ENCODE measurements around the gene DSCAM.
"Not testable (repeated sequence)": the region's sequence is repeated elsewhere in the genome, so short reads cannot be mapped to it uniquely, and the experiment has no call there.

Gene DSCAM

GRCh38 chr21:40284409-40284808, 562.5 kb downstream of the DSCAM start:
- no peaks in the 10 kb centered on the region for H3K36me3 ChIP-seq (ENCODE audit: control insufficient read depth in 1 of 2, insufficient read depth in 2 of 2, low read length in 2 of 2)
- no peak overlapping the region for H3K4me3 ChIP-seq (ENCODE audit: low read depth in 1 of 2, low read length in 2 of 2)
- H3K9me3 ChIP-seq (ENCODE audit: control insufficient read depth in 1 of 2, low read length in 2 of 2), result peaks cover 3 to 11% of the 10 kb centered on the region in 2 donors
- no peak overlapping the region for H3K27ac ChIP-seq (ENCODE audit: low read depth, low read length)
- H3K4me1 ChIP-seq (ENCODE audit: control insufficient read depth in 1 of 2, insufficient read depth in 2 of 2, low read length in 2 of 2), result no peaks in the 10 kb centered on the region
- no peaks in the 10 kb centered on the region for H3K27me3 ChIP-seq (ENCODE audit: control insufficient read depth in 1 of 2, insufficient read depth in 2 of 2, low read length in 2 of 2)
- no peak overlapping the region for H3K9ac ChIP-seq (ENCODE audit: low read depth in 1 of 2, low read length in 2 of 2)

- Histone ChIP-seq H3K9me3 (ENCODE audit: control insufficient read depth in 1 of 2, low read length in 2 of 2) (peaks cover 3 to 11% of the 10 kb centered on the region in 2 donors), H3K4me3 (ENCODE audit: low read depth in 1 of 2, low read length in 2 of 2) (no peak overlapping the region), H3K27me3 (ENCODE audit: control insufficient read depth in 1 of 2, insufficient read depth in 2 of 2, low read length in 2 of 2) (no peaks in the 10 kb centered on the region), H3K36me3 (ENCODE audit: control insufficient read depth in 1 of 2, insufficient read depth in 2 of 2, low read length in 2 of 2) (no peaks in the 10 kb centered on the region), H3K4me1 (ENCODE audit: control insufficient read depth in 1 of 2, insufficient read depth in 2 of 2, low read length in 2 of 2) (no peaks in the 10 kb centered on the region), H3K27ac (ENCODE audit: low read depth, low read length) (no peak overlapping the region), H3K9ac (ENCODE audit: low read depth in 1 of 2, low read length in 2 of 2) (no peak overlapping the region)
These were observed 563.8 kb downstream of the DSCAM start for GRCh38 chr21:40282912-40283886.

- H3K9me3 ChIP-seq (ENCODE audit: control insufficient read depth in 1 of 2, low read length in 2 of 2), result peaks cover 0 to 3% of the 10 kb centered on the region in 2 donors
- no peak overlapping the region for H3K4me3 ChIP-seq (ENCODE audit: low read depth in 1 of 2, low read length in 2 of 2)
- no peak overlapping the region for H3K27ac ChIP-seq (ENCODE audit: low read depth, low read length)
- H3K27me3 ChIP-seq (ENCODE audit: control insufficient read depth in 1 of 2, insufficient read depth in 2 of 2, low read length in 2 of 2), result no peaks in the 10 kb centered on the region
- H3K9ac ChIP-seq (ENCODE audit: low read depth in 1 of 2, low read length in 2 of 2), result no peak overlapping the region
- H3K4me1 ChIP-seq (ENCODE audit: control insufficient read depth in 1 of 2, insufficient read depth in 2 of 2, low read length in 2 of 2), result no peaks in the 10 kb centered on the region
- no peaks in the 10 kb centered on the region for H3K36me3 ChIP-seq (ENCODE audit: control insufficient read depth in 1 of 2, insufficient read depth in 2 of 2, low read length in 2 of 2)
These were observed 568.6 kb downstream of the DSCAM start for GRCh38 chr21:40278345-40278744.

GRCh38 chr21:40276001-40276400, 571.0 kb downstream of the DSCAM start:
- Histone ChIP-seq H3K27ac (ENCODE audit: low read depth, low read length) (no peak overlapping the region), H3K9ac (ENCODE audit: low read depth in 1 of 2, low read length in 2 of 2) (no peak overlapping the region), H3K4me3 (ENCODE audit: low read depth in 1 of 2, low read length in 2 of 2) (no peak overlapping the region), H3K36me3 (ENCODE audit: control insufficient read depth in 1 of 2, insufficient read depth in 2 of 2, low read length in 2 of 2) (no peaks in the 10 kb centered on the region), H3K9me3 (ENCODE audit: control insufficient read depth in 1 of 2, low read length in 2 of 2) (peaks cover 0 to 3% of the 10 kb centered on the region in 2 donors), H3K4me1 (ENCODE audit: control insufficient read depth in 1 of 2, insufficient read depth in 2 of 2, low read length in 2 of 2) (no peaks in the 10 kb centered on the region), H3K27me3 (ENCODE audit: control insufficient read depth in 1 of 2, insufficient read depth in 2 of 2, low read length in 2 of 2) (no peaks in the 10 kb centered on the region)

- H3K36me3 ChIP-seq (ENCODE audit: control insufficient read depth in 1 of 2, insufficient read depth in 2 of 2, low read length in 2 of 2), result no peaks in the 10 kb centered on the region
- H3K27me3 ChIP-seq (ENCODE audit: control insufficient read depth in 1 of 2, insufficient read depth in 2 of 2, low read length in 2 of 2), result no peaks in the 10 kb centered on the region
- peaks cover 0 to under 1% of the 10 kb centered on the region in 2 donors for H3K9me3 ChIP-seq (ENCODE audit: control insufficient read depth in 1 of 2, low read length in 2 of 2)
- H3K27ac ChIP-seq (ENCODE audit: low read depth, low read length), result no peak overlapping the region
- H3K4me1 ChIP-seq (ENCODE audit: control insufficient read depth in 1 of 2, insufficient read depth in 2 of 2, low read length in 2 of 2), result no peaks in the 10 kb centered on the region
- no peak overlapping the region for H3K4me3 ChIP-seq (ENCODE audit: low read depth in 1 of 2, low read length in 2 of 2)
- H3K9ac ChIP-seq (ENCODE audit: low read depth in 1 of 2, low read length in 2 of 2), result no peak overlapping the region
These were observed 574.9 kb downstream of the DSCAM start for GRCh38 chr21:40272037-40272436.

GRCh38 chr21:40271164-40271563, 575.8 kb downstream of the DSCAM start:
- Histone ChIP-seq H3K36me3 (ENCODE audit: control insufficient read depth in 1 of 2, insufficient read depth in 2 of 2, low read length in 2 of 2) (no peaks in the 10 kb centered on the region), H3K9ac (ENCODE audit: low read depth in 1 of 2, low read length in 2 of 2) (no peak overlapping the region), H3K9me3 (ENCODE audit: control insufficient read depth in 1 of 2, low read length in 2 of 2) (no peaks in the 10 kb centered on the region), H3K27me3 (ENCODE audit: control insufficient read depth in 1 of 2, insufficient read depth in 2 of 2, low read length in 2 of 2) (no peaks in the 10 kb centered on the region), H3K4me3 (ENCODE audit: low read depth in 1 of 2, low read length in 2 of 2) (no peak overlapping the region), H3K4me1 (ENCODE audit: control insufficient read depth in 1 of 2, insufficient read depth in 2 of 2, low read length in 2 of 2) (no peaks in the 10 kb centered on the region), H3K27ac (ENCODE audit: low read depth, low read length) (no peak overlapping the region)

GRCh38 chr21:40270047-40270446, 576.9 kb downstream of the DSCAM start:
- H3K27me3 ChIP-seq (ENCODE audit: control insufficient read depth in 1 of 2, insufficient read depth in 2 of 2, low read length in 2 of 2), result no peaks in the 10 kb centered on the region
- H3K4me3 ChIP-seq (ENCODE audit: low read depth in 1 of 2, low read length in 2 of 2), result no peak overlapping the region
- H3K9ac ChIP-seq (ENCODE audit: low read depth in 1 of 2, low read length in 2 of 2), result no peak overlapping the region
- no peaks in the 10 kb centered on the region for H3K4me1 ChIP-seq (ENCODE audit: control insufficient read depth in 1 of 2, insufficient read depth in 2 of 2, low read length in 2 of 2)
- H3K9me3 ChIP-seq (ENCODE audit: control insufficient read depth in 1 of 2, low read length in 2 of 2), result no peaks in the 10 kb centered on the region
- H3K36me3 ChIP-seq (ENCODE audit: control insufficient read depth in 1 of 2, insufficient read depth in 2 of 2, low read length in 2 of 2), result no peaks in the 10 kb centered on the region
- H3K27ac ChIP-seq (ENCODE audit: low read depth, low read length), result no peak overlapping the region

- Histone ChIP-seq H3K4me1 (ENCODE audit: control insufficient read depth in 1 of 2, insufficient read depth in 2 of 2, low read length in 2 of 2) (no peaks in the 10 kb centered on the region), H3K9me3 (ENCODE audit: control insufficient read depth in 1 of 2, low read length in 2 of 2) (no peaks in the 10 kb centered on the region), H3K27me3 (ENCODE audit: control insufficient read depth in 1 of 2, insufficient read depth in 2 of 2, low read length in 2 of 2) (no peaks in the 10 kb centered on the region), H3K9ac (ENCODE audit: low read depth in 1 of 2, low read length in 2 of 2) (no peak overlapping the region), H3K4me3 (ENCODE audit: low read depth in 1 of 2, low read length in 2 of 2) (no peak overlapping the region), H3K36me3 (ENCODE audit: control insufficient read depth in 1 of 2, insufficient read depth in 2 of 2, low read length in 2 of 2) (no peaks in the 10 kb centered on the region), H3K27ac (ENCODE audit: low read depth, low read length) (no peak overlapping the region)
These were observed 577.7 kb downstream of the DSCAM start for GRCh38 chr21:40269239-40269638.

GRCh38 chr21:40258456-40258855, 588.5 kb downstream of the DSCAM start:
- not testable (repeated sequence) for H3K27me3 ChIP-seq (ENCODE audit: control insufficient read depth in 1 of 2, insufficient read depth in 2 of 2, low read length in 2 of 2); H3K9me3 ChIP-seq (ENCODE audit: control insufficient read depth in 1 of 2, low read length in 2 of 2); H3K4me1 ChIP-seq (ENCODE audit: control insufficient read depth in 1 of 2, insufficient read depth in 2 of 2, low read length in 2 of 2); H3K9ac ChIP-seq (ENCODE audit: low read depth in 1 of 2, low read length in 2 of 2); H3K36me3 ChIP-seq (ENCODE audit: control insufficient read depth in 1 of 2, insufficient read depth in 2 of 2, low read length in 2 of 2); H3K4me3 ChIP-seq (ENCODE audit: low read depth in 1 of 2, low read length in 2 of 2); H3K27ac ChIP-seq (ENCODE audit: low read depth, low read length)

GRCh38 chr21:40257342-40257741, 589.6 kb downstream of the DSCAM start:
- H3K27ac ChIP-seq (ENCODE audit: low read depth, low read length), result no peak overlapping the region
- no peak overlapping the region for H3K9ac ChIP-seq (ENCODE audit: low read depth in 1 of 2, low read length in 2 of 2)
- no peak overlapping the region for H3K4me3 ChIP-seq (ENCODE audit: low read depth in 1 of 2, low read length in 2 of 2)

More at GRCh38 chr21:40257342-40257741, 589.6 kb downstream of the DSCAM start:
- H3K36me3 ChIP-seq (ENCODE audit: control insufficient read depth in 1 of 2, insufficient read depth in 2 of 2, low read length in 2 of 2), result no peaks in the 10 kb centered on the region
- H3K9me3 ChIP-seq (ENCODE audit: control insufficient read depth in 1 of 2, low read length in 2 of 2), result no peaks in the 10 kb centered on the region
- H3K27me3 ChIP-seq (ENCODE audit: control insufficient read depth in 1 of 2, insufficient read depth in 2 of 2, low read length in 2 of 2), result no peaks in the 10 kb centered on the region
- H3K4me1 ChIP-seq (ENCODE audit: control insufficient read depth in 1 of 2, insufficient read depth in 2 of 2, low read length in 2 of 2), result no peaks in the 10 kb centered on the region

Data from duodenal mucosa (tissue), 2 donors.